Esophagus muscularis mucosa (tissue), 3 donors: ENCODE data around the gene UGDH.

ENCODE experiments used
- CTCF ChIP-seq, 3 experiments: fragments of 200-600 bp in 2 of 3; fragments of 450-650 bp in 1 of 3; sonication (generic) in 2 of 3; IDR thresholded peaks; one replicate each; pipeline ENCODE4 v1.5.1; 2017 to 2019; ENCODE audit warnings: antibody characterized with exemption in 3 of 3, mild to moderate bottlenecking in 2 of 3, moderate library complexity in 1 of 3
- POLR2A ChIP-seq: fragments of 450-650 bp; IDR thresholded peaks from one replicate; pipeline ENCODE4 v1.6.1; 2017; ENCODE audit warnings: antibody characterized with exemption, moderate library complexity, mild to moderate bottlenecking, low read depth

GRCh38 chr4:39452860-39453587 is 74.2 kb downstream of the UGDH start:
- no peak for TF ChIP-seq POLR2A
- no peak for TF ChIP-seq CTCF (IDR thresholded peaks at IDR 0.05)
